GM10847 (cell line): Measurements from ENCODE around the gene SCARB1.

Experiments
- POLR2A ChIP-seq: IDR thresholded peaks from 2 replicates; pipeline ENCODE4 v1.6.1; 2011; ENCODE audit not compliant: insufficient read length; ENCODE audit errors: extremely low read depth

SCARB1 gene

GRCh38 chr12:124853781-124854636 lies 9.7 kb downstream of the SCARB1 start:
- TF ChIP-seq POLR2A: no peak

- TF ChIP-seq POLR2A: no peak
Measured at GRCh38 chr12:124852911-124853427, 10.7 kb downstream of the SCARB1 start.

GRCh38 chr12:124852329-124852831 lies 11.3 kb downstream of the SCARB1 start:
- no peak for TF ChIP-seq POLR2A

- no peak for TF ChIP-seq POLR2A
Measured at GRCh38 chr12:124851342-124851741, 12.3 kb downstream of the SCARB1 start.

GRCh38 chr12:124849382-124849781 lies 14.3 kb downstream of the SCARB1 start:
- TF ChIP-seq POLR2A: no peak

GRCh38 chr12:124848621-124849380 lies 14.9 kb downstream of the SCARB1 start:
- TF ChIP-seq POLR2A: no peak

GRCh38 chr12:124847113-124848074 lies 16.3 kb downstream of the SCARB1 start:
- TF ChIP-seq POLR2A: no peak

- no peak for TF ChIP-seq POLR2A
Measured at GRCh38 chr12:124844411-124845397, 19.0 kb downstream of the SCARB1 start.

- TF ChIP-seq POLR2A: no peak
Measured at GRCh38 chr12:124842800-124843510, 20.7 kb downstream of the SCARB1 start.

GRCh38 chr12:124842073-124842749 lies 21.5 kb downstream of the SCARB1 start:
- no peak for TF ChIP-seq POLR2A

- TF ChIP-seq POLR2A: no peak
Measured at GRCh38 chr12:124841558-124841945, 22.1 kb downstream of the SCARB1 start.
